Thymus (tissue), 11 donors: Measurements from ENCODE around the gene VAT1. TPM values are rescaled to one million over a fixed set of nuclear protein-coding genes. Genes with fewer than 3 reads are reported as not detected.
"Not testable (repeated sequence)": the region's sequence is repeated elsewhere in the genome, so short reads cannot be mapped to it uniquely, and the experiment has no call there.

ENCODE experiments used
- DNase-seq, 9 donors: peaks; one replicate each; pipeline ENCODE4 v3.0.0-alpha.2; 2013; ENCODE audit warnings: low spot score in 9 of 9, low read depth in 6 of 9, missing footprints in 1 of 9
- H3K27ac ChIP-seq, 2 donors: one replicate each; pipeline ENCODE4 v1.5.1; 2013; ENCODE audit warnings: control low read depth in 1 of 2, low read depth in 1 of 2, low read length in 1 of 2, mild to moderate bottlenecking in 1 of 2, moderate library complexity in 1 of 2
- H3K27me3 ChIP-seq, 2 donors: one replicate each; pipeline ENCODE4 v1.5.1; 2013; ENCODE audit warnings: low read length in 1 of 2; ENCODE audit not compliant: control insufficient read depth in 2 of 2, insufficient read depth in 1 of 2
- H3K36me3 ChIP-seq, 2 donors: one replicate each; pipeline ENCODE4 v1.5.1; 2013; ENCODE audit warnings: low read length in 1 of 2, mild to moderate bottlenecking in 1 of 2, moderate library complexity in 1 of 2; ENCODE audit not compliant: control insufficient read depth in 2 of 2, insufficient read depth in 2 of 2
- H3K4me1 ChIP-seq, 2 donors: one replicate each; pipeline ENCODE4 v1.5.1; 2013; ENCODE audit warnings: low read length in 2 of 2; ENCODE audit not compliant: control insufficient read depth in 2 of 2, insufficient read depth in 2 of 2
- H3K4me3 ChIP-seq, 2 donors: one replicate each; pipeline ENCODE4 v1.5.1; 2013; ENCODE audit warnings: low read length in 2 of 2, control low read depth in 1 of 2, mild to moderate bottlenecking in 1 of 2
- H3K9me3 ChIP-seq, 2 donors: one replicate each; pipeline ENCODE4 v1.5.1; 2013; ENCODE audit warnings: low read length in 1 of 2, mild to moderate bottlenecking in 1 of 2; ENCODE audit not compliant: control insufficient read depth in 2 of 2, insufficient read depth in 1 of 2
- WGBS: extraction: QIAGEN DNeasy Blood & Tissue Kit; methylation state at CpG from one replicate; pipeline ENCODE4 v1.1.7; 2013; 5-methylcytosine and 5-hydroxymethylcytosine counted together
- polyA plus RNA-seq: library from polyadenylated mRNA; stranded (reverse); fragments of 200-250 nt; gene quantifications from one replicate; pipeline ENCODE4 v1.2.3, GENCODE V29; 2013
- total RNA-seq: library from RNA; stranded (reverse); fragments of 120-200 nt; gene quantifications from one replicate; pipeline ENCODE4 v1.2.4, GENCODE V29; 2013
- donor health status: healthy.

VAT1 gene
- total and polyA plus RNA-seq, 2 donors: 46.8 to 51.7 TPM

GRCh38 chr17:43053008-43053407 is 30.8 kb upstream of the VAT1 start:
- H3K27ac ChIP-seq, H3K4me3 ChIP-seq, DNase-seq, H3K4me1 ChIP-seq, H3K9me3 ChIP-seq, H3K27me3 ChIP-seq: not testable (repeated sequence)
- H3K36me3 ChIP-seq: peaks cover 18 to 48% of the 10 kb centered on the region in 2 donors
- WGBS: 98% methylated on average over 7 of the region's 7 CpGs

GRCh38 chr17:43051969-43052368 is 29.8 kb upstream of the VAT1 start:
- H3K27me3 ChIP-seq: no peaks in the 10 kb centered on the region
- H3K4me3 ChIP-seq: no peak overlapping the region
- WGBS: 98% methylated on average over 1 of the region's 1 CpG
- DNase-seq: no peak
- no peak overlapping the region for H3K27ac ChIP-seq
- H3K9me3 ChIP-seq: no peaks in the 10 kb centered on the region
- H3K4me1 ChIP-seq: no peaks in the 10 kb centered on the region
- H3K36me3 ChIP-seq: peaks cover 18 to 52% of the 10 kb centered on the region in 2 donors

- Histone ChIP-seq H3K9me3 (no peaks in the 10 kb centered on the region), H3K27ac (no peak overlapping the region), H3K36me3 (peaks cover 10 to 37% of the 10 kb centered on the region in 2 donors), H3K4me3 (no peak overlapping the region), H3K4me1 (no peaks in the 10 kb centered on the region), H3K27me3 (no peaks in the 10 kb centered on the region)
- WGBS: 96% methylated on average over 4 of the region's 4 CpGs
- DNase-seq: no peak
These were observed 21.8 kb upstream of the VAT1 start for GRCh38 chr17:43044024-43044423.

GRCh38 chr17:43043307-43043706 is 21.1 kb upstream of the VAT1 start:
- Histone ChIP-seq H3K4me3 (no peak overlapping the region), H3K36me3 (peaks cover 7 to 36% of the 10 kb centered on the region in 2 donors), H3K4me1 (no peaks in the 10 kb centered on the region), H3K9me3 (no peaks in the 10 kb centered on the region), H3K27me3 (no peaks in the 10 kb centered on the region), H3K27ac (no peak overlapping the region)
- DNase-seq: no peak

GRCh38 chr17:43042025-43042628 is 19.9 kb upstream of the VAT1 start:
- H3K27ac ChIP-seq: no peak overlapping the region
- 97% methylated on average over 5 of the region's 5 CpGs for WGBS
- no peak overlapping the region for H3K4me3 ChIP-seq
- peaks cover 7 to 29% of the 10 kb centered on the region in 2 donors for H3K36me3 ChIP-seq
- no peaks in the 10 kb centered on the region for H3K27me3 ChIP-seq
- DNase-seq: no peak
- no peaks in the 10 kb centered on the region for H3K9me3 ChIP-seq
- H3K4me1 ChIP-seq: no peaks in the 10 kb centered on the region

GRCh38 chr17:43040655-43041054 is 18.5 kb upstream of the VAT1 start:
- H3K9me3 ChIP-seq: no peaks in the 10 kb centered on the region
- WGBS: 96% methylated on average over 2 of the region's 2 CpGs
- no peaks in the 10 kb centered on the region for H3K27me3 ChIP-seq
- DNase-seq: no peak
- no peaks in the 10 kb centered on the region for H3K4me1 ChIP-seq
- H3K36me3 ChIP-seq: peaks cover 6 to 27% of the 10 kb centered on the region in 2 donors
- H3K27ac ChIP-seq: no peak overlapping the region
- no peak overlapping the region for H3K4me3 ChIP-seq

GRCh38 chr17:43039646-43040045 is 17.5 kb upstream of the VAT1 start:
- 96% methylated on average over 2 of the region's 2 CpGs for WGBS
- DNase-seq: no peak
- Histone ChIP-seq H3K27me3 (no peaks in the 10 kb centered on the region), H3K4me3 (no peak overlapping the region), H3K36me3 (peaks cover 4 to 21% of the 10 kb centered on the region in 2 donors), H3K4me1 (no peaks in the 10 kb centered on the region), H3K9me3 (no peaks in the 10 kb centered on the region), H3K27ac (no peak overlapping the region)

GRCh38 chr17:43034894-43035293 is 12.7 kb upstream of the VAT1 start:
- Histone ChIP-seq H3K4me1 (no peaks in the 10 kb centered on the region), H3K27ac (no peak overlapping the region), H3K4me3 (no peak overlapping the region), H3K9me3 (no peaks in the 10 kb centered on the region), H3K36me3 (no peaks in the 10 kb centered on the region), H3K27me3 (no peaks in the 10 kb centered on the region)
- 98% methylated on average over 3 of the region's 3 CpGs for WGBS
- no peak for DNase-seq

- no peaks in the 10 kb centered on the region for H3K4me1 ChIP-seq
- DNase-seq: no peak
- no peaks in the 10 kb centered on the region for H3K36me3 ChIP-seq
- 87% methylated on average over 12 of the region's 12 CpGs for WGBS
- no peaks in the 10 kb centered on the region for H3K27me3 ChIP-seq
- H3K4me3 ChIP-seq: no peak overlapping the region
- H3K9me3 ChIP-seq: no peaks in the 10 kb centered on the region
- H3K27ac ChIP-seq: no peak overlapping the region
These were observed 12.0 kb upstream of the VAT1 start for GRCh38 chr17:43033948-43034881.
